Activated CD4-positive, alpha-beta T cell treated with anti-CD3 and anti-CD28 coated beads, Interleukin-2, amount 10 ng/mL, durations not matched to agents 7 days and 5 days (primary cell): ENCODE results near the gene LAPTM5. TPM values are rescaled to one million over a fixed set of nuclear protein-coding genes. Genes with fewer than 3 reads are reported as not detected.

Experiments used
- CTCF ChIA-PET: fragments of 350-600 bp; sonication (Branson Sonifier 250); formaldehyde crosslinking; loops from one replicate; lab custom pipeline; 2021; ENCODE audit warnings: antibody characterized with exemption; lab: Charles Lee
- POLR2A ChIA-PET: fragments of 350-600 bp; sonication (Branson Sonifier 250); formaldehyde crosslinking; loops from one replicate; lab custom pipeline; 2021; ENCODE audit warnings: antibody characterized with exemption; lab: Charles Lee
- DNase-seq: peaks from one replicate; pipeline ENCODE4 v3.0.0-alpha.2; 2020
- H3K27ac Mint-ChIP-seq: one replicate; pipeline ENCODE4 v1.8.0; 2021; ENCODE audit warnings: mild to moderate bottlenecking, moderate library complexity, mixed read lengths
- H3K27me3 Mint-ChIP-seq: one replicate; pipeline ENCODE4 v1.8.0; 2021; ENCODE audit warnings: mixed read lengths
- H3K36me3 Mint-ChIP-seq: one replicate; pipeline ENCODE4 v1.8.0; 2021; ENCODE audit warnings: low read depth, mixed read lengths
- H3K4me1 Mint-ChIP-seq: one replicate; pipeline ENCODE4 v1.8.0; 2021; ENCODE audit warnings: mixed read lengths
- H3K4me3 Mint-ChIP-seq: one replicate; pipeline ENCODE4 v1.8.0; 2021; ENCODE audit warnings: mild to moderate bottlenecking, moderate library complexity, mixed read lengths
- H3K9me3 Mint-ChIP-seq: one replicate; pipeline ENCODE4 v1.8.0; 2021; ENCODE audit warnings: mixed read lengths
- total RNA-seq, 2 experiments: library from RNA; stranded (reverse); gene quantifications; one replicate each; pipeline ENCODE4 v1.2.3, GENCODE V29; 2021

The LAPTM5 gene
- 100 to 1,000 TPM; 481 to 584 TPM for total RNA-seq

- no peaks in the 10 kb centered on the region for H3K9me3 Mint-ChIP-seq
- peaks cover 77% of the 10 kb centered on the region for H3K4me1 Mint-ChIP-seq
- POLR2A ChIA-PET, result interaction anchor here (1.0 to 1.7 kb wide), 2 partner anchors 9 to 14 kb away, joined by 3 to 7 read pairs; no protein-coding TSS in a partner anchor
- peaks cover 41% of the 10 kb centered on the region for H3K36me3 Mint-ChIP-seq
- H3K4me3 Mint-ChIP-seq, result peak within 1 kb of the TSS; percentile 96
- peak within 1 kb of the TSS; percentile 97 for H3K27ac Mint-ChIP-seq
- DNase-seq, result peak; percentile 66
- CTCF ChIA-PET, result interaction anchor here (0.6 to 6.9 kb wide), 10 partner anchors 7 to 1172 kb away, joined by 3 to 48 read pairs (median 10); no protein-coding TSS in a partner anchor
- no peaks in the 10 kb centered on the region for H3K27me3 Mint-ChIP-seq
Measured at GRCh38 chr1:30757352-30758120, at the start of gene LAPTM5. LAPTM5 (minus strand) TSS chr1:30757774; CDS start chr1:30757745, 29 bp downstream.

GRCh38 chr1:30806381-30807317 lies 49.1 kb upstream of the LAPTM5 start:
- no peaks in the 10 kb centered on the region for H3K9me3 Mint-ChIP-seq
- no peak overlapping the region for H3K4me3 Mint-ChIP-seq
- H3K27me3 Mint-ChIP-seq, result peaks cover 56% of the 10 kb centered on the region
- POLR2A ChIA-PET, result no interaction called here
- no peak overlapping the region for H3K27ac Mint-ChIP-seq
- no peaks in the 10 kb centered on the region for H3K36me3 Mint-ChIP-seq
- CTCF ChIA-PET, result interaction anchor here (0.8 to 1.5 kb wide), 3 partner anchors 9 to 122 kb away, joined by 3 to 4 read pairs (median 3); no protein-coding TSS in a partner anchor
- H3K4me1 Mint-ChIP-seq, result peaks cover 4% of the 10 kb centered on the region
- DNase-seq, result no peak

DNA sequence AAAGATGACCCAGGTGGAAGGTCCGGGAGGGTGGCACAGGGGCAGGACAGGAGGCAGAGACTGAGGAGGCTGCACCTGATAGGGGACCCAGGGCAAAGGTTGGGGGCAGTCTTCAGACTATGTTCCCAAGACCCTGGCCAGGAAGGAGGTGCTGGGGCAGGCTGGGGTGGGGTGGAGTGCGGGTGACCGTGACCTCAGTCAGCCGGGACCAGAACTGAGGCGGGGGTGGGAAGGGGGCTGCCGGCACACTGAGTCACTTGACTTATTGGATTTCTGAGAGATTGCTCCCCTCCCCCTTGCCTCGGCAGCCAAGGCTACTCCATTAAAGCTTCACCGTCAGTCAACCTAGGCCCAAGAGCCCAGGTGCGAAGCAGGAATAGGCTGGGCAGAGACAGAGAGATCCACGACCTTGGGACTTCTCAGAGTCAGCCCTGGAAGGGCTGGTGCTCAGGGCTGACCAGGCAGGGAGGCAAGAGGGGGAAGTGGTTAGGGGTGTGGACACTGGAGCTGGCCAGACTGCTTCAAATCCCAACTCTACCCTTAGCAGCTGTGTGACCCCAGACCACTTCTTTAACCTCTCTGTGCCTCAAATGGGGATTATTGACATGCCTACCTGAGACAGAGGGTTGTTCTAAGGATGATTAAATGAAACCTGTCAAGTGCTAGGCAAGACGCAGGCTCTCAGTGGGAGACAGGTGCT lies 47.9 kb upstream of the LAPTM5 start:
- Mint-ChIP-seq H3K27me3 (peaks cover 51% of the 10 kb centered on the region), H3K27ac (no peak overlapping the region), H3K36me3 (no peaks in the 10 kb centered on the region), H3K4me1 (peaks cover 4% of the 10 kb centered on the region), H3K4me3 (no peak overlapping the region), H3K9me3 (no peaks in the 10 kb centered on the region)
- CTCF ChIA-PET, result interaction anchor here (1.0 to 1.5 kb wide), 2 partner anchors 114 to 123 kb away, joined by 4 read pairs; no protein-coding TSS in a partner anchor
- DNase-seq, result no peak
- POLR2A ChIA-PET, result no interaction called here

DNA sequence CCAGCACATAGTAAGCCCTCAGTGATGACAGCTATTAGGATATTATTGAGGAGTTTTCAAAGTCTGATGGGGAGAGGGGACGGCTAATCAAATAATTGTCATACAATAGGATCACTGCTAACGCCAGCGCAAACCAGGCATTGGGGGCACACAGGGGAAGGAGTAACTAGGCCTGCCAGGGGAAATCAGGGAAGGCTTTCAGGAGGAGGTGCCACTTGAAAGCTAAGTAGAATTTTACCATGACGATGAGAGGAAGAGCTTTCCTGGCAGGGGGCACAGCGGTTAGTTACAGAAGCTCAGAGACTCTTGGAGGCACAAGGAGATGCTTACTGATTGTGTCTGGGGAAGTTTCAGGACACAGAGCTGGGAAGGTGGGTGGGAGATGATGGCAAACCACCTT lies 47.2 kb upstream of the LAPTM5 start:
- DNase-seq, result no peak
- H3K4me1 Mint-ChIP-seq, result peaks cover 4% of the 10 kb centered on the region
- H3K27me3 Mint-ChIP-seq, result peaks cover 51% of the 10 kb centered on the region
- ChIA-PET CTCF (interaction anchor here (1.0 to 1.1 kb wide), 2 partner anchors 106 to 115 kb away, joined by 4 to 5 read pairs; no protein-coding TSS in a partner anchor), POLR2A (no interaction called here)
- H3K9me3 Mint-ChIP-seq, result no peaks in the 10 kb centered on the region
- H3K27ac Mint-ChIP-seq, result no peak overlapping the region
- H3K36me3 Mint-ChIP-seq, result no peaks in the 10 kb centered on the region
- no peak overlapping the region for H3K4me3 Mint-ChIP-seq

- Mint-ChIP-seq H3K27ac (no peak overlapping the region), H3K36me3 (no peaks in the 10 kb centered on the region), H3K9me3 (no peaks in the 10 kb centered on the region), H3K4me1 (peaks cover 4% of the 10 kb centered on the region), H3K4me3 (no peak overlapping the region), H3K27me3 (peaks cover 48% of the 10 kb centered on the region)
- DNase-seq, result no peak
- POLR2A ChIA-PET, result no interaction called here
- CTCF ChIA-PET, result interaction anchor here (0.6 to 1.5 kb wide), 4 partner anchors 85 to 131 kb away, joined by 3 to 5 read pairs (median 4); no protein-coding TSS in a partner anchor
Measured at GRCh38 chr1:30804352-30804751, 46.8 kb upstream of the LAPTM5 start.

- Mint-ChIP-seq H3K27ac (no peak overlapping the region), H3K9me3 (no peaks in the 10 kb centered on the region), H3K4me3 (no peak overlapping the region), H3K4me1 (peaks cover 4% of the 10 kb centered on the region), H3K27me3 (peaks cover 44% of the 10 kb centered on the region), H3K36me3 (no peaks in the 10 kb centered on the region)
- DNase-seq, result no peak
- POLR2A ChIA-PET, result no interaction called here
- CTCF ChIA-PET, result interaction anchor here (0.8 to 3.8 kb wide), 6 partner anchors 10 to 111 kb away, joined by 3 to 26 read pairs (median 7); no protein-coding TSS in a partner anchor
Measured at GRCh38 chr1:30803562-30803961, 46.0 kb upstream of the LAPTM5 start.

DNA sequence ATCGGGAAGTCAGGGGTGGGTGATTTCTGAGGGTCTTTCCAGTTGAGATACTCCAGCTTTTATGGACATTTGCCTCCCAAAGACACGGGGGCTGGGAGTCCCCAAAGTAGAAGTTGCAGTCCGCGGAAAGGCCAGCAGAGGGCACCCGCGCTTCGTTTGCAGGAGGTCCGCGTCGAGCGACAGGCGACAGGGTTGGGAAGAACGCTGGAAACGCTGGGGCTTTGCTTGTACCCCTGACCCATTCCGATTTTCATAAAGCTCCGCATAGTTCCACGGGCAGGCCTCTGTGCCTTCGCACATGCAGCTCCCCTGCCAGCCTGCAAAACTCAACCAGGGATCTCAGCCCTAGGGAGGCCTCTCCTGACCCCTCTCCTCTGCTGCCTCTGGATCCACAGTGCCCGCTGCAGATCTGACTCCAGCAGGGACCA lies 44.2 kb upstream of the LAPTM5 start:
- Mint-ChIP-seq H3K27ac (no peak overlapping the region), H3K36me3 (no peaks in the 10 kb centered on the region), H3K4me3 (no peak overlapping the region), H3K9me3 (no peaks in the 10 kb centered on the region), H3K27me3 (peaks cover 37% of the 10 kb centered on the region), H3K4me1 (peaks cover 6% of the 10 kb centered on the region)
- POLR2A ChIA-PET, result no interaction called here
- CTCF ChIA-PET, result interaction anchor here (0.7 to 3.8 kb wide), 22 partner anchors 9 to 262 kb away, joined by 3 to 26 read pairs (median 4); no protein-coding TSS in a partner anchor
- DNase-seq, result peak; percentile 78

- ChIA-PET CTCF (no interaction called here), POLR2A (no interaction called here)
- no peaks in the 10 kb centered on the region for H3K9me3 Mint-ChIP-seq
Measured at GRCh38 chr1:30799233-30799511, 41.6 kb upstream of the LAPTM5 start.

GRCh38 chr1:30798389-30799232 lies 41.0 kb upstream of the LAPTM5 start:
- Mint-ChIP-seq H3K4me1 (peaks cover 6% of the 10 kb centered on the region), H3K9me3 (no peaks in the 10 kb centered on the region), H3K27me3 (peaks cover 11% of the 10 kb centered on the region), H3K27ac (peak overlapping the region; percentile 51), H3K4me3 (no peak overlapping the region), H3K36me3 (no peaks in the 10 kb centered on the region)
- POLR2A ChIA-PET, result no interaction called here
- DNase-seq, result no peak
- CTCF ChIA-PET, result interaction anchor here (0.9 to 1.5 kb wide), 2 partner anchors 19 to 78 kb away, joined by 3 read pairs; no protein-coding TSS in a partner anchor

More at GRCh38 chr1:30799233-30799511, 41.6 kb upstream of the LAPTM5 start:
- Mint-ChIP-seq H3K36me3 (no peaks in the 10 kb centered on the region), H3K4me3 (no peak overlapping the region), H3K27ac (no peak overlapping the region), H3K4me1 (peaks cover 6% of the 10 kb centered on the region), H3K27me3 (peaks cover 17% of the 10 kb centered on the region)
- no peak for DNase-seq

GRCh38 chr1:30795026-30795425 lies 37.5 kb upstream of the LAPTM5 start:
- POLR2A ChIA-PET, result no interaction called here
- H3K27me3 Mint-ChIP-seq, result peaks cover 3% of the 10 kb centered on the region

DNA sequence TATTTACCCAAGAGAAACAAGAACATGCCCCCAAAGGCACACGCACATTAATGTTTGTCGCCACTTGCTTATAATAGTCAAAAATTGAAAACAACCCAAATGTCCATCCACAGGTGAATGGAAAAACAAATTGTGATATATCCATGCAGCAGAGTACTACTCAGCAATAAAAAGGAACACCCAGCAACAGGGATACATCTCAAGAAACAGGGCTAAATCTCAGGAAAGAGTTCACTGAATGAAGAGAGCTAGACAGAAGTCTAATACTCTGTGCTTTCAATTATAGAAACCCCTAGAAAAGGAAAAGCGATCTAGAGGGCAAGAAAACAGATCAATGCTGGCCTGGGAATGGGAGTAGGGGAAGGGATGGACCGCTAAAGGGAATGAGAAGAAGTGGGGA lies 36.7 kb upstream of the LAPTM5 start:
- no peak overlapping the region for H3K27ac Mint-ChIP-seq
- H3K9me3 Mint-ChIP-seq, result no peaks in the 10 kb centered on the region
- H3K4me3 Mint-ChIP-seq, result no peak overlapping the region
- ChIA-PET POLR2A (no interaction called here), CTCF (interaction anchor here (0.8 to 1.5 kb wide), 4 partner anchors 14 to 118 kb away, joined by 3 to 4 read pairs (median 3); no protein-coding TSS in a partner anchor)
- H3K4me1 Mint-ChIP-seq, result peaks cover 13% of the 10 kb centered on the region
- H3K27me3 Mint-ChIP-seq, result peaks cover 8% of the 10 kb centered on the region
- DNase-seq, result no peak
- no peaks in the 10 kb centered on the region for H3K36me3 Mint-ChIP-seq

More at GRCh38 chr1:30795026-30795425, 37.5 kb upstream of the LAPTM5 start:
- peaks cover 11% of the 10 kb centered on the region for H3K4me1 Mint-ChIP-seq
- no peaks in the 10 kb centered on the region for H3K9me3 Mint-ChIP-seq
- H3K27ac Mint-ChIP-seq, result no peak overlapping the region
- no peak for DNase-seq
- CTCF ChIA-PET, result interaction anchor here (0.9 to 1.6 kb wide), 2 partner anchors 15 to 76 kb away, joined by 3 to 8 read pairs; no protein-coding TSS in a partner anchor
- H3K36me3 Mint-ChIP-seq, result no peaks in the 10 kb centered on the region
- no peak overlapping the region for H3K4me3 Mint-ChIP-seq
